Measurements from ENCODE around the gene ARID3A.

Gene ARID3A

GRCh38 chr19:1011831-1012333, 86.0 kb downstream of the ARID3A start:
- Mint-ChIP-seq H3K9me3 (no peaks in the 10 kb centered on the region), H3K4me1 (ENCODE audit: low read depth) (no peaks in the 10 kb centered on the region), H3K36me3 (ENCODE audit: low read depth) (peaks cover 5% of the 10 kb centered on the region), H3K27me3 (ENCODE audit: low read depth) (no peaks in the 10 kb centered on the region), H3K27ac (no peak overlapping the region), H3K4me3 (no peak overlapping the region)
- DNase-seq (ENCODE audit: low spot score): no peak

- Mint-ChIP-seq H3K36me3 (ENCODE audit: low read depth) (peaks cover 5% of the 10 kb centered on the region), H3K27me3 (ENCODE audit: low read depth) (no peaks in the 10 kb centered on the region)
These were observed 86.5 kb downstream of the ARID3A start for GRCh38 chr19:1012334-1012733.

GRCh38 chr19:1013218-1013617, 87.4 kb downstream of the ARID3A start:
- Mint-ChIP-seq H3K4me3 (no peak overlapping the region), H3K27me3 (ENCODE audit: low read depth) (no peaks in the 10 kb centered on the region), H3K36me3 (ENCODE audit: low read depth) (peaks cover 5% of the 10 kb centered on the region)

More at GRCh38 chr19:1012334-1012733, 86.5 kb downstream of the ARID3A start:
- Mint-ChIP-seq H3K4me3 (no peak overlapping the region), H3K27ac (no peak overlapping the region), H3K4me1 (ENCODE audit: low read depth) (no peaks in the 10 kb centered on the region), H3K9me3 (no peaks in the 10 kb centered on the region)
- DNase-seq (ENCODE audit: low spot score): no peak

GRCh38 chr19:1014161-1015060, 88.6 kb downstream of the ARID3A start:
- no peaks in the 10 kb centered on the region for H3K9me3 Mint-ChIP-seq

More at GRCh38 chr19:1013218-1013617, 87.4 kb downstream of the ARID3A start:
- Mint-ChIP-seq H3K9me3 (no peaks in the 10 kb centered on the region), H3K27ac (no peak overlapping the region), H3K4me1 (ENCODE audit: low read depth) (peaks cover 4% of the 10 kb centered on the region)
- no peak for DNase-seq (ENCODE audit: low spot score)

GRCh38 chr19:1015061-1015781, 89.4 kb downstream of the ARID3A start:
- Mint-ChIP-seq H3K9me3 (no peaks in the 10 kb centered on the region), H3K4me1 (ENCODE audit: low read depth) (peaks cover 11% of the 10 kb centered on the region), H3K4me3 (no peak overlapping the region), H3K27me3 (ENCODE audit: low read depth) (no peaks in the 10 kb centered on the region), H3K36me3 (ENCODE audit: low read depth) (peaks cover 7% of the 10 kb centered on the region), H3K27ac (no peak overlapping the region)
- no peak for DNase-seq (ENCODE audit: low spot score)

More at GRCh38 chr19:1014161-1015060, 88.6 kb downstream of the ARID3A start:
- Mint-ChIP-seq H3K4me3 (no peak overlapping the region), H3K27me3 (ENCODE audit: low read depth) (no peaks in the 10 kb centered on the region), H3K4me1 (ENCODE audit: low read depth) (peaks cover 8% of the 10 kb centered on the region), H3K27ac (no peak overlapping the region), H3K36me3 (ENCODE audit: low read depth) (peaks cover 3% of the 10 kb centered on the region)
- DNase-seq (ENCODE audit: low spot score): no peak

- H3K27me3 Mint-ChIP-seq (ENCODE audit: low read depth): no peaks in the 10 kb centered on the region
- H3K4me3 Mint-ChIP-seq: no peak overlapping the region
- no peak for DNase-seq (ENCODE audit: low spot score)
- H3K27ac Mint-ChIP-seq: no peak overlapping the region
- peaks cover 6% of the 10 kb centered on the region for H3K36me3 Mint-ChIP-seq (ENCODE audit: low read depth)
- peaks cover 11% of the 10 kb centered on the region for H3K4me1 Mint-ChIP-seq (ENCODE audit: low read depth)
- H3K9me3 Mint-ChIP-seq: no peaks in the 10 kb centered on the region
These were observed 90.2 kb downstream of the ARID3A start for GRCh38 chr19:1015782-1016646.

- peak overlapping the region; percentile 52 for H3K27ac Mint-ChIP-seq
- H3K4me3 Mint-ChIP-seq: peak overlapping the region; percentile 21
- peaks cover 6% of the 10 kb centered on the region for H3K36me3 Mint-ChIP-seq (ENCODE audit: low read depth)
- H3K4me1 Mint-ChIP-seq (ENCODE audit: low read depth): peaks cover 17% of the 10 kb centered on the region
- no peaks in the 10 kb centered on the region for H3K27me3 Mint-ChIP-seq (ENCODE audit: low read depth)
- no peak for DNase-seq (ENCODE audit: low spot score)
- no peaks in the 10 kb centered on the region for H3K9me3 Mint-ChIP-seq
These were observed 90.8 kb downstream of the ARID3A start for GRCh38 chr19:1016647-1017114.

- DNase-seq (ENCODE audit: low spot score): no peak
- Mint-ChIP-seq H3K9me3 (no peaks in the 10 kb centered on the region), H3K27ac (peak overlapping the region; percentile 52), H3K4me1 (ENCODE audit: low read depth) (peaks cover 17% of the 10 kb centered on the region), H3K27me3 (ENCODE audit: low read depth) (no peaks in the 10 kb centered on the region), H3K36me3 (ENCODE audit: low read depth) (peaks cover 6% of the 10 kb centered on the region), H3K4me3 (peak overlapping the region; percentile 21)
These were observed 91.5 kb downstream of the ARID3A start for GRCh38 chr19:1017115-1017905.

GRCh38 chr19:1017906-1018305, 92.1 kb downstream of the ARID3A start:
- peaks cover 6% of the 10 kb centered on the region for H3K36me3 Mint-ChIP-seq (ENCODE audit: low read depth)
- H3K9me3 Mint-ChIP-seq: no peaks in the 10 kb centered on the region
- H3K27ac Mint-ChIP-seq: no peak overlapping the region
- H3K4me3 Mint-ChIP-seq: peak overlapping the region; percentile 21
- DNase-seq (ENCODE audit: low spot score): no peak
- H3K4me1 Mint-ChIP-seq (ENCODE audit: low read depth): peaks cover 17% of the 10 kb centered on the region
- no peaks in the 10 kb centered on the region for H3K27me3 Mint-ChIP-seq (ENCODE audit: low read depth)

- no peak for DNase-seq (ENCODE audit: low spot score)
- Mint-ChIP-seq H3K4me1 (ENCODE audit: low read depth) (peaks cover 17% of the 10 kb centered on the region), H3K9me3 (no peaks in the 10 kb centered on the region), H3K27ac (peak overlapping the region; percentile 52), H3K27me3 (ENCODE audit: low read depth) (no peaks in the 10 kb centered on the region), H3K36me3 (ENCODE audit: low read depth) (peaks cover 6% of the 10 kb centered on the region), H3K4me3 (peak overlapping the region; percentile 97)
These were observed 92.6 kb downstream of the ARID3A start for GRCh38 chr19:1018393-1018792.

- peak overlapping the region; percentile 52 for H3K27ac Mint-ChIP-seq
- H3K27me3 Mint-ChIP-seq (ENCODE audit: low read depth): no peaks in the 10 kb centered on the region
- no peak for DNase-seq (ENCODE audit: low spot score)
- H3K4me1 Mint-ChIP-seq (ENCODE audit: low read depth): peaks cover 17% of the 10 kb centered on the region
- no peaks in the 10 kb centered on the region for H3K9me3 Mint-ChIP-seq
- H3K36me3 Mint-ChIP-seq (ENCODE audit: low read depth): peaks cover 6% of the 10 kb centered on the region
- H3K4me3 Mint-ChIP-seq: peak overlapping the region; percentile 97
These were observed 93.2 kb downstream of the ARID3A start for GRCh38 chr19:1018932-1019615.

- Mint-ChIP-seq H3K9me3 (no peaks in the 10 kb centered on the region), H3K27me3 (ENCODE audit: low read depth) (no peaks in the 10 kb centered on the region), H3K27ac (peak overlapping the region; percentile 96), H3K4me1 (ENCODE audit: low read depth) (peaks cover 17% of the 10 kb centered on the region), H3K4me3 (peak overlapping the region; percentile 97), H3K36me3 (ENCODE audit: low read depth) (peaks cover 4% of the 10 kb centered on the region)
- no peak for DNase-seq (ENCODE audit: low spot score)
These were observed 93.8 kb downstream of the ARID3A start for GRCh38 chr19:1019616-1019961.
